IPS-11a (cell line): Measurements from ENCODE around the gene NHLRC4.
A peak's percentile ranks its signal among the peaks of the same experiment; 100 is the strongest.

Source experiments
- H3K4me3 ChIP-seq: one replicate; pipeline ENCODE4 v1.5.1; 2013; ENCODE audit warnings: low read depth, low read length, control low read depth

NHLRC4 gene, protein sequence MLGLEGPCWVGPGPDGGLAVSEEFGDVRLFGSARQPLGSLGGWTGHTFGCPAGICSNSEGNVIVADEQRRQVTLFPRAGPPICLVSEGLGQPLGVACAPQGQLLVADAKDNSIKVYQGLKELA

DNA sequence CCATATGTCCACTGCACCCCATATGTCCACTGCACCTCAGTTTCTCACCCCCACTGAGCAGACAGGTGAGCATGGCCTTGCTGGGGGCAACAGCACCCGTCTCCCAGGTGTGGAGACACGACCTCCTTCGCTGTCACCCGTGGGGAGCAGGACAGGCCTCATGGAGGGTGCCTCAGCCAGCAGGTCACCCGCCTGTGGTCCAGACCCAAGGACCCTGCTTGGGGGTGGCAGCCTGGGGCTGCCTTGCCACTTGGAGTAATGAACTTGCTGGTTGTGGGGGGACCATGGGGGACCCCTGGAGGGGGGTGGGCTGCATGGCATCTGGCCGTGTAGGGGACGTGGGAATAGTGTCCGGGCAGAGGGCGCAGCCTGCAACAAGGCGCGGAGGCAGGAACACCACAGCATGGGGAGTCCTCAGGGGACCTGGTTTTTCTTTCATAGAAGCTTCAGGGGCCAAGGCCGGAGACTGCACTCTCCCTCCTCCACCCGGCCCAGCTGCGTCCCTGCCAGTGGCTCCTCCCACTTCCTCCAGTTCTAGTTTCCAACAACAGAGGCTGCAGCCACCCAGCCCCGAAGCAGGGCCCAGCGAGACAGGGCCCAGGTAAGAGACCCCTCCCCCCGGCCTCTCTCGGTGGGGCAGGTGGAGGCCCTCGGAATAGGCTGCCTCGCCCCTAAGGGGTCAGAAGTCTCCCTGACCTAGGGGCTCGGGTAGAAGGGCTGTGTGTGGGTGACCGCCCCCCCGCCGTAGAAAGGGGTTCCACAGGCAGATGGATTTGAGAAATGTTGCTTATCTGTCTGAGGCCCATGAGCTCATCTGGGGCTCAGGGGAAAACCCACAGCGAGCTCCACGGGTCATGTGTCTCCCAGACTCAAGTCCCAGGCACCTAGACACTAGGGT lies at the start of gene NHLRC4:
Gene NHLRC4 (plus strand): TSS at position 531 of the 898 bp plus-strand sequence. CDS start 1,043 bp downstream, outside the sequence.
- no peak within 1 kb of the TSS for H3K4me3 ChIP-seq

DNA sequence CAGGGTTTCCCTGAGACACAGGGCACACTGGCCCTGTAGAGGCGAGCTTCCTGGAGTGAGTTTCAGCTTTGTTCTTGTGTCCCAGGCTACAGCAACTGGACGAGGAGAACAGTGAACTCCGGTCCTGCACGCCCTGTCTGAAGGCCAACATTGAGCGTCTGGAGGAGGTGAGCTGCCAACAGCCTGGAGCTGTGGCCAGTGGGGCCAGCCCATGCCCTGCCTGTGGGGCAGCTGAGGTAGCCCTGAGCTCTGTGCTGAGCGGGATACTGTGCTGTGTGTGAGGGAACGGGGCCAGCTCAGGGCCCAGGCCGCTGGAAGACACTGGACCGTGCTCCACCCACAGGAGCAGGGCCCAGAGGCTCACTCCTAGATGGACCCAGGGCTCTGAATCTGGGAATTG lies 47.9 kb upstream of the NHLRC4 start:
- no peak overlapping the region for H3K4me3 ChIP-seq

DNA sequence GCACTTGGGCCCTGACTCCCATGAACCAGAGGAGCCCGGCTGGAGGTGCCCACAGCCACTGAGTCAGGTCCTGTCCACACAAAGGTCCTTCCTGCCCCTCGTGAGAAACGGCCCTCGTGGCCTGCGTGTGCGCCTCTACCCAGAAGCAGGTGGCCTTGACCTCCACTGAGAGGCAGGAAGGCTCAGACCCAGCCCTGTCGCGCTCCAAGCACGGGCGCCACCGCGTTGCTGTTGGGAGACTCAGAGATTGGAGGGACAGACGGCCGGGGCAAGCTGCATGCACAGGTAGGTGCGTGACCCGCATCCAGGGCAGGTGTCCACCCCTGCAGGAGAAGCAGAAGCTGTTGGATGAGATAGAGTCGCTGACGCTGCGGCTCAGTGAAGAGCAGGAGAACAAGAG lies 47.4 kb upstream of the NHLRC4 start:
- H3K4me3 ChIP-seq, result no peak overlapping the region

DNA sequence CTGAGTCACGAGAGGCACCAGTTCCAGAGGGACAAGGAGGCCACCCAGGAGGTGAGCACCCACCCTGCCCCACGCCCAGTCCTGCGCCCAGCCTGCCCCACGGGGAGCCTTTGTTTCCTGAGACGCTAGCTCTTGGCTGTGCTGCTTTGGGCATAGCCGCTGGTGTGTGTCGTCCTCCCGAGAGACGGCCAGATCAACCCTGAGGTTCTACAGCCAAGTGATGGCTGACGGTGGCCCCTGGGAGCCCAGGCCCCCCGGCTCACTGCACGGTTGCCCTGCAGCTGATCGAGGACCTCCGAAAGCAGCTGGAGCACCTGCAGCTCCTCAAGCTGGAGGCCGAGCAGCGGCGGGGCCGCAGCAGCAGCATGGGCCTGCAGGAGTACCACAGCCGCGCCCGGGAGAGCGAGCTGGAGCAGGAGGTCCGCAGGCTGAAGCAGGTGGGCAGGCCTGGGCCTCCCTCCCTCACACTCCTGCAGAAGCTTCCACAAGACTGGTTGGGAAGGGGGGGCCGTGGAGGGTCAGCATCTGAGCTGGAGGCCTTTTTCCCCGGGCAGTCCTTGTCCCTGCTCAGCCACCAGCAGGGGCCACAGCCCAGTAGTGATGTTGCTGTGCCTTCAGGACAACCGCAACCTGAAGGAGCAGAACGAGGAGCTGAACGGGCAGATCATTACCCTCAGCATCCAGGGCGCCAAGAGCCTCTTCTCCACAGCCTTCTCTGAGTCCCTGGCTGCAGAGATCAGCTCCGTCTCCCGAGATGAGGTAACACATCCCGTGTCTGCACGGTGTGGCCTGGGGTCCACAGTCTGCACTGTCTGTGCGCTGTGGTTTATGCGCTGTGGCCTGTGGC lies 46.7 kb upstream of the NHLRC4 start:
- no peak overlapping the region for H3K4me3 ChIP-seq

DNA sequence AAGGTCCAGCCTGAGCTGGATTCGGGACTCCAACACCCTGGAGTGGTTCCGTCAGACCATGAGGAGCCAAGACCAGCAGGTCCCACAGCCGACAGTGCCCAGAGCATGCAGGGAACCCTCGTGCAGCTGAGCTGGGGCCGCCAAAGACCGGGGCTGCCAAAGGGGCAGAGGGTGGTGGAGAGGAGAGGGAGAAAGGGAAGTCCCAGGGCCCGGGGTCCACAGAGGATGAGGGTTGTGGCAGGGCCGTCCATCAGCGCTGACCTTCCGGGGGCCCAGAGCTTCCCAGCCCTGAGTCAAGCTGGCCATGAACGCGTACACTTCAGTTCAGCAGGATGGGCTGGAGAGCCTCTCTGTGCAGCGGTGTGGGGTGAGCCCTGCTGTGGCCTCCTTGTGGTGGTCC lies 46.0 kb upstream of the NHLRC4 start:
- H3K4me3 ChIP-seq, result no peak overlapping the region

DNA sequence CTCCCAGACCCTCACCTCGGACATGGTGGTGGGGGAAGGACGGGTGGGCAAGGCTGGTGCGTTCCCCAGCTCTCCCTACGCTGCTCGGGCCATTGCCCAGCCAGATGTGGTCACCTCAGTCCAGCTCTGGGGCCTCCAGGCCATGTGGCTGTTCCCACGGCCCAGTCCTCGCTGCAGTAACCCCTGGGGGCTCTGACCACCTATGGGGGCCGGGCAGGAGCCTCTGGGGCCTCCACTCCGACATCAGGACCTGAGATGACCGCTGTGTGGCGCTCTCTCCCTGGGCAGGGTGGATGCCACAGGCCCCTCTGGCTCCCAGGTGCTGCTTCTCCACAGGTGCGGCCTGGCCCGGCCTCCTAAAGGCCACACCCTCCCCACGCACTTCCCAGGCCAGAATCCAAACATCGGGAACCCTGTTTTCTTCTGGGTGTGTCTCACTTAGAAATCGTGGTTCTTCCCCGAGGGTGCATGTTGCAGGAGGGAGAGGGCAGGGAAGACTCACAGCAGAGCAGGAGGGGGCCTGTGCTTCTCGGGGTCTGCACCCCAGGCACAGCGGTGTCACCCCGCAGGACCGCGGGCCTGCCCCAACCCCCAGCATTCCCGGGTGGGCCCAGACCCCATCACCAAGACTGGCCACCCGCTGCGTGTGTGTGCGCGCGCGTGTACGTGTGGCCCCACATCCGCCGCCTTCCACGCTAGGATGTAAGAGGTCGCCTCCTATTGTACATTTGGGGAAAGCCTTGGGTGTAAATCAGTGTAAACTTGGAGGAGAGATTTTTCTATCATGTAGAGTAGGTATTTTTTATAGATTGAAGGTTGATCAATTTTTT lies 45.2 kb upstream of the NHLRC4 start:
- no peak overlapping the region for H3K4me3 ChIP-seq

DNA sequence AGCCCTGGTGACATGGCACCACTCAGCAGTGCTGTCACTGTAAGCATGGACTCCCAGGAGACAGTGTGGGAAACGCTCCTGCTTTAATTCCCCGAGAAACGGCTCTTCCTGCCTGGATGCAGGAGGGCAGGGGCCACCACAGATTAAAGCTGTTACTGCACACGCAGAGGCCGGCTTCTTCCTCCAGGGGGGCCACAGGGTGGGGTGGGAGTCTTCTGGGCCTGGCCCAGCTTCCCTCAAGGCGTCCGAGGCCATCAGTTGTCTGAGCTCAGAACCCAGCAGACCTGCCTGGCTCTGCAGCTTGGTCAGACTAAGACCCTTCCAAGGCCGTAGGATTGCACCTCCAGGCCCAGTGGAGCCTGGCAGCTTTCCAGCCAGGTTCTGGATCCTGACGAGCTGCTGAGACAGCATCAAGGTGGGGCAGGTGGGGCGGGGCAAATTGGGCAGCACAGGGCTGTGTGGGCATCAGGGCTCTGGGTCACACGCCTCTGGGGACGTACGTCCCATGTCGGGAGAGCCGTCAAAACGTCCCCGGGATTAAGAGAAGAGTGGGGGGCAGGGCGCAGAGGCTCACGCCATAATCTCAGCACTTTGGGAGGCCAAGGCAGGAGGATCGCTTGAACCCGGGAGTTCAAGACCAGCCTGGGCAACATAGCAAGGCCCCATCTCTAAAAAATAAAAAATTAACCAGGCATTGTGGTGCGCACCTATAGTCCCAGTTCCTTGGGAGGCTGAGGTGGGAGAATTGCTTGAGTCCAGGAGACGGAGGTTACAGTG lies 44.3 kb upstream of the NHLRC4 start:
- no peak overlapping the region for H3K4me3 ChIP-seq

DNA sequence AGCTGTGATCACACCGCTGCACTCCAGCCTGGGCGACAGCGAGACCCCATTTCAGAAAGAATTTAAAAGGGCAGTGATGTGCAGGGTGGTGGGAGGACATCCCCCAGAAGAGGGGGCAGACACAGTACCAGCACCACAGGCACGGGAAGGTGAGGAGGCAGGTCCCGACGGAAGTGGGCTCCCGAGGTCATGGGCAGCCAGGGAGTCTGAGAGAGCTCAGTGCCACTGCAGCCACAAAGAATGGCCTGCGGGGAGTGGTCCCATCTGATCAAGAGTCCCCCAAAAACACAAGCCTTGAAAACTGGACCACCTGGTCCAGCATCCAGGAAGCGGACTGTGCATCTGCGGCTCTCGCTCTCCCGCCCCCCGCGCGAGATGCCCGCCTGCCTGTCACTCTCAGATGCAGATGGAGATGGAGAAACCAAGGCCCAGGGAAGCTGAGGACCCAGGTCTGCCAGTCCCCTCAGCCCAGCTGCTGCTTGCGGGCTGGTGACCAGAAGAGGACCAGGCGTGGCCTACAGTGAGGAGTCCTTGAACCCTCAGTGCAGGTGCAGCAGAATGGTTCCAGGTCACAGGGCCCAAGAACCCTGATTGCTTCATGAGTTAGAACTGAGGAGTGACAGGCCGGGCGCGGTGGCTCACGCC lies 43.6 kb upstream of the NHLRC4 start:
- H3K4me3 ChIP-seq, result no peak overlapping the region

DNA sequence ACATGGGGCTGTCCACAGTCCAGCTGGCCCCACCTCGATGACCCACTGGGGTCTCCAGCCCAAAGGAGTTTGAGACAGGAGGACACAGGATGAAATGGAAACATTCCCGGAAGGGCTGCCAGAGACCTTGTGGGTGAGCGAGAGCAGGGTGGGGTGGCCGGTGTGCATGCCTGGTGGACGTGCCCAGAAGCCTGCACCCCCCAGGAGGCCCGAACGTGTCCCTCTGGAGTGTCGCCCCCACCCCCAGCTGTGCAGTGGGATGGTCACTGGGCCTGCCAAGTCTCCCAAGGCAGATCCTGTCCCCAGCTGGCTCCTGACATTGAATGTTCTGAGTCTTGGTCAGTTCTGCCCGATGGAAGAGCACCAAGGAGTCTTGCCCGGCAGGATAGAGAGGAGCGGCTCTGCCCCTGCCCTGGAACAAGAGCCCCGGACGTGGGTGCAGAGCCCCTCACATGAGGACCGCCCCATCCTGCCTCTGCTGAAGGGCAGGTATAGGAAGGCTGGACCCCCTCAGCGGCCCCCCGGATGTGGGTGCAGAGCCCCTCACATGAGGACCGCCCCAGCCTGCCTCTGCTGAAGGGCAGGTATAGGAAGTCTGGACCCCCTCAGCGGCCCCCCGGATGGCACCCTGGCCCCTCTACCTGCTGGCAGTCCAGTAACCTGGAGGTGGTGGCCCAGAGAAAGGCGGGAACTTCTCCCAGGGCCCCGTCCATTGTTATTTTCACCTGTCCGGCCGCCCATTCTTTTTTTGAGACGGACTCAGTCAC lies 42.3 kb upstream of the NHLRC4 start:
- no peak overlapping the region for H3K4me3 ChIP-seq

DNA sequence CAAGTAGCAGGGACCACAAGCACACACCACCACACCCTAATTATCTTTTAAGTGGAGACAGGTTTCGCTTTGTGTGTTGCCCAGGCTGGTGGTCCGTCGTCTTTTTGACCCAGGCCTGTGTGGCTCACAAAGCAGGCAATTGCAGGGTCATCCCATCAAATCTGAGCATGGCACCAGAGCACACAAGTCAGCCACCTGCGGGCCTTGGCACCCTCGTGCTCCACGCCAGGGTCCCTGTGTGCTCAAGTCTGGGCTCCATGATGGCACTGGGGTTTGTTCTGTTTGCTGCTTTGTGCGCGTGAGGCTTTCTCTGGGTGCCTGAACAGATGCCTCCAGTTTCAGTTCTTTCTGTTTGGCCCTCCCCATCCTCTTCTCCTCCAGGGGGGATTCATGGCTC lies 41.7 kb upstream of the NHLRC4 start:
- H3K4me3 ChIP-seq, result no peak overlapping the region

DNA sequence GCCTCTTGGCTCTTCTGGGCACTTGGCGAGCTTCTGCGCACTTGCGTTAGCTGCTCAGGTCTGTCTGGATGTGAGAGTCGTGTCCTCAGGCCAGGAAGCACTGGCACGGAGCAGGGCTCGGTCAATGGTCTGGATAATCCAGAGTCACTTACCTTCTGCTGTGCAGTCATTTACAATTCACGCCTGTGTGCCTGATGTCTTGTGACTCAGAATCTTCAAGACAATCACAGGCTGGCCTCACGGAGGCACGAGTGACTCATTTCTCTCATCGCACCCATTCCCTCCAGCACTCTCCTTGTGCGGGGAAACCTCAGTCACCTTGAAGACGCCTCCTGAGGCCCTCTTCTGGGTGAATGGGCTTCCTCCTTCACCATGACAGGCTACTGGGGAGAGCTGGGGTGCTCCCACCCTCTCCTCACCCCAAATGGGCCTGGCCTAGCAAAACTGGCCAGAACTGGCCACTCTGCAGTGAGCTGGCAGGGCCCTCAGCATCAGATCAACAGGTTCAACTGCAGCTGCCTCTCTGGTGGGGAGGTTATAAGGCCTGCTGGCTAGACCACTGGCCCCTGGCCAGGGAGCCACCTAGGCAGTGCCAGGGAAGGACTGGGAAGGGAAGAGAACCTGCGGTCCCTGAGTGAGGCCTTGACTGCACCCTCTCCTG lies 41.2 kb upstream of the NHLRC4 start:
- no peak overlapping the region for H3K4me3 ChIP-seq

DNA sequence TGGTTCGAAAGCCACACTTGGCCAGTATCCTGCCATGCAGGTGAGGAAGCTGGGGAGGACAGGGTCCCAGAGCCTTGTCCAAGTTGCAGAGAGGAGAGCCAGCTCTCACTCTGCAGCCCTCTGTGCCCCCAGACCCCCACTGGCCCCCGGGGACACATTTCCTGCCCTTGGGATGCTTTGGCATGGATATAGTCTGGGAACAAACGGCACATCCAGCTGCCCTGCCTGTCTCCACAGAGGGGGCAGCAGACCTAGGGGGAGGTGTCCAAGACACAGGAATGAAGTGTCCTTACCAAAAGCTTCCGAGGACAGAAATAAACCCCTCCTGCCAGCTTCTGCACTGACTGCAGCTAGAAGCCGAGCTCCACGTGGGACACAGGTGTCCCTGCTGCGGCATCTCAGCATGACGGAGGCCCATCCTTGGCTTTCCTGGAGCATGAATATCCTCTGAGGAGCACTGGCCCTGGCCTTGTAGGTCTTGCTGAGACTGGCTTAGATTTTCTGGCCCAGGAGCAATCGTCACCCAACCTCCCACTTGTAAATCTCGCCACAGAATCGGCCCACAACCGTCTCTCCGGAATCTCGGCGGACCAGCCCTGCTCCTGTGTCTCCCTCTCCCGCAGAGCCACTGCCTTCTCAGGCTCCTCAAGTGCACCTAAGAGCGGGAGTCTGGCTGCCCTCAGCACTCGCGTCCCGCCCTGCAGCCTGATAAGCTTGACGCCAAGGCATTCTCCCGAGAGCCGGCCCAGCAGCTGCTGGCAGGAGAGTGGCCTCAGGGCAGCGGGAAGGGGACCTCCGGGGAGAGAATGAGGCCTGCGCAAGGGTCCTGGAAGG lies 40.4 kb upstream of the NHLRC4 start:
- peak overlapping the region; percentile 72 for H3K4me3 ChIP-seq

DNA sequence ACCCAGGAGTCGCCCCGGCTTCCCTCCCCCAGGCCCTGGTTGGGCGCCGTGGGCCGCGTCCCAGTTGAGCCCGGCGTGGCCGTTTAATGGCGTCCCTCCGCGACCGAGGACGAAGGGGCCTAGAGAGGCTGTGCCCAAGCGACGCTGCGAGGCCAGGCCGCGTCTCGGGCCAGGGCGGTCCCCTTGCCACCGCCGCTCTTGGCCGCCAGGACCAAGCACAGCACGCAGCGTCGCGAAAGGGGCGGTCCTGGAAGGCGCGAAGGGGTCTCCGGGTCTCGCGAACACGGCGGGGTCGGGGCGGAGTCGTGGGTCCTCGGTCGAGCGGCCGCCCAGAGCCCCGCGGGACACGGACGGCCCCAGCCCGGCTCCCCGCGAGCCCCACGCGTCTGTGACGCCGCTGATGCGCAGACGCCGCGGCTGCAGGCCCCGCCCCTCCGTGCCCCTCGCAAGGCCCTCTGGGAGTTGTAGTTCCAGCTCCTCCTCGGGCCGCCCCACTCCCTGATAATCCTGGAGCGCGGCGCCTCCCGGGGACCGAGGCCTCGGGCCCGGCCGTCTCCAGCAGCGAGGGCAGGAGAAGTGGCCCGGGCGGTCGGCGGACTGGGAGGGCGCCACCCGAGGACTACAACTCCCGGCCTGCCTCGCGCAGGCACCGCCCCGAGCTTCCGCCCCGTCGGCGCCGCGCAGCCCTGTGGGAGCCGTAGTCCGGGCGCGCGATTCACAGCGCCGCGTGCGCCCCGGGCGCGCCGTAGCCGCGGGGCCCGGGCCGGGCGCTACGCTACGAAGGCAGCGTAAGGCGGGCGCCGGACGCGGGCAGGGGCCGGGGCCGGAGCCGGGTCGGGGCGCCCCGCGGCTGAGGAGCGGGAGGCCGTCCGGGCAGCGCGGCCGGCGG lies 39.5 kb upstream of the NHLRC4 start, which contains the start of gene CAPN15:
Gene CAPN15 (plus strand): TSS at position 698 of the 889 bp plus-strand sequence. CDS start 19,127 bp downstream, outside the sequence.
- H3K4me3 ChIP-seq, result peak within 1 kb of the TSS; percentile 72

DNA sequence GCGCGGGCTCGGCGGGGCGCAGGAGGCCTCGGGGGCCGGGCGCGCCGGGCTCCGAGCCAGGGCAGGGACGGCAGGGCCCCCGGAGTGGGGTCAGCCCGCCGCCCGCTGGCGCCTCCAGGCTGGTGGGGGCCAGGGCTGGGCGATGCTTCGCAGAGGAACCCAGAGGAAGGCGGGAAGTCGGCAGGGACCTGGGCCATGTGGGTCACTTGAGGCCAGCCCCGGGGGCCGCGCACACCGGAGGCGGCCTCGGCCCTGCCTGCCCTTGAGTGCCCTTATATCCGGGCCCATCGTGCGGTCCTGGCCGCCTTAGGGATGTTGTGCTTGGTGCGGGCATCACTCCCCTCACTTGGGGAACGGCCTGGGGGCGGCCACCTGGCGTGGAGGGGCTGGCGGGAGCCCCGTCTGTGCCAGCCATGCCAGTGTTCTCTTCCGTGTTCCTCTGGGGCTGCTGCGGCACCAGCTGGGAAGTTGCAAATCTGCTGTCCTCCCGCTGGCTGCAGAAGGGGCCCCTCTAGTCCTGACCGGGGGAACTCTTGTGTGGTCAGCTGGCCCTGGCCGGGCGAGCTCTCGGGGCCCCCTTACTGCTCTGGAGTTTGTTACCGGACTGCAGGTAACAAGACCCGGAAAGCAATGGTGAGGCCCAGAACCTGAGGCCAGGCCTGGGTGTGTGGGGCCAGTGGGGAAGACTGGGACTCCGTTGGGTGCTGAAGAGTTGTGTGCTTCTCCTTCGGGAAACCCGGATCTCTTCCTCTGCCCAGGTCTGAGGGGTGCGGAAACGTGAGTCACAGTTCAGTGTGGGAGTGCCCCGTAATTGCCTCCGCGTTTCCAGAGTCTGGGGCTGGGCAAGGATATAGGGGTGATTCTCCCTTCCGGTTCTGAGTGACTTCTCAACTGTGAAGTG lies 38.4 kb upstream of the NHLRC4 start:
- peak overlapping the region; percentile 63 for H3K4me3 ChIP-seq

DNA sequence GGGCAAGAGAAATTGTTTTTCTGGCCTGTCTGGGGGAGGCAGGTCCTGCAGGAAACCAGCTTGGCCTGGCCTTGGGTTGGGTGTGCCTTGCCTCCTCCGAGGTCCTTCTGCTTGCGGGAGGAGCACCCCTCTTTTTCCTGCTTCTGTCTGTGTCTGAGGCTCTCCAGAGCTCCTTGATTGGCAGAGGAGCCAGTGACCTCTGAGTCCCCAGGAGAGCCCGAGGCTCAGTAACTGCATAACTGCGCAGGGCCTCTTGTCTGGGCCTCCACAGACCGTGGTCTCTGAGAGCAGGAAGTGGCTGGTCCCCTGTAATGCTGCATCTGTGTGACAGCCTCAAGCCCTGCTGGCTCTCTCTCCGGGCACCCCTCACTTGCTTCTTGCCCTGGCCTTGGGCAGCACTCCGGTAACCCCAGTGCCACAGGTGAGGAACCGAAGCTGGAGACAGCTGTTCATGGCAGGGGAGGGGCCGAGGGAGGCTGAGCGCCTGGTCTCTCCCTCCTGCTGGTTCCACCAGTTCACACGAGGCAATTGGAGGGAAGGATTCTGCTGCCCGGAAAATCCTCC lies 37.7 kb upstream of the NHLRC4 start:
- no peak overlapping the region for H3K4me3 ChIP-seq
